Activated effector memory CD4-positive, alpha-beta T cell treated with anti-CD3 and anti-CD28 coated beads, Interleukin-2, amount 50 U/mL, for 16 hours (primary cell): ENCODE results near the gene LRRC47.

Experiments
- DNase-seq: peaks from one replicate; pipeline ENCODE4 v3.0.0-alpha.2; 2020

LRRC47 gene

DNA sequence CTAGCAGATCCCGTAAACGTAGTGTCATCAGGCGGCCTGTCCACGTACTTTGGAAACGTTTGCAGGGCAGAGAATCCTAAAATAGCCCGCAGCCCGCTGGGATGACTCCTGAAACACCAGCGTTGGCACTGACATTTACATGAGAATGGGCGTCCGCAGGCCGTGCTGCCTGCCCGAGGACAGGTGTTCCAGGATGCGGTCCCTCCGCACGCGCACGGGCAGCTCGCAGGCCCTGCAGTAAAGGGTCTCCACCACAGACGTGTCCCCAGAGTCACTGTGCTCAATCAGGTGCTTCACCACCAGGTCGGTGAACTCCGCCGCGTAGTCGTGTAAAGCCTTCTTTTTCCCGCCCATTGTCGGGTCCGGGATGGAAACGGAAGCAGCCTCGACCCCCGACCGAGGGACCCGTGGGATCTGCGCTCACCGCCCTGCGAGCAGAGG is 49.9 kb downstream of the LRRC47 start:
- DNase-seq = no peak

DNA sequence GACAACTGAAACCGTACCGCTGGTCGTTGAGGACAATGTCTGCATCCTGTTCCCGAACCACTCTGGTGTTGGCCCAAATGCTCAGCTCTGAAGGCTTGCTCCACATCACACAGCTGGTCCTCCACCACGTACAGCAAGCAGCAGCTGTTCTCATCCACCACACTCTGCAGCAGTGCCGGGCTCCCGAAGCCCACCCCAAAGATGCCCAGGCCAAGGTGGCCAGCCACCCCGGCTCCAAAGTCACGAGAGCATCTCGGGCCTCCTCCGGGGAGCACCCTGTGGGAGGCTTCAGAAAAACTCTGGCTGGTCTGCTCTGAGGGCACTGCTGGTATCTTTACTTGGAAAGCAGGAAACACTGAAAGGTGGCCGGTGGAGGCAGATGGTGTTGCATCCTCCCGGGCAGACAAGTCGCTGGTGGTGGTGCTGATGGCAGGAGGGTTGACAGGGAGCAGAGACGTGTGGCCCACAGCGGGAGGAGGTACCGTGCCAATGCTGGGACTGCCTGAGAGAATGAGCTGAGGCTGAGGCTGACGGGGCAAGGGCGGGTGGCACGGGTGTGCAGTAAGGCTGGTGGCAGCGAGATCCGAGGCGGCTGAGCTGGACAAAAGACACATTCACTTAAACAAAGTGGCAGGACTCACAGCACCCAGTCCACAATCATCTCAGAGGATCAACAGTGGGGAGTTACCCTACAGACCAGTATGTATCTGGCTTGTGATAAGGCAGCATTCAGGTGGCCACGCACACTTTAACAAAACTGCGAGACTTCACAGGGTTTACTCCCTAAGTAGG is 50.5 kb downstream of the LRRC47 start:
- DNase-seq = no peak

DNA sequence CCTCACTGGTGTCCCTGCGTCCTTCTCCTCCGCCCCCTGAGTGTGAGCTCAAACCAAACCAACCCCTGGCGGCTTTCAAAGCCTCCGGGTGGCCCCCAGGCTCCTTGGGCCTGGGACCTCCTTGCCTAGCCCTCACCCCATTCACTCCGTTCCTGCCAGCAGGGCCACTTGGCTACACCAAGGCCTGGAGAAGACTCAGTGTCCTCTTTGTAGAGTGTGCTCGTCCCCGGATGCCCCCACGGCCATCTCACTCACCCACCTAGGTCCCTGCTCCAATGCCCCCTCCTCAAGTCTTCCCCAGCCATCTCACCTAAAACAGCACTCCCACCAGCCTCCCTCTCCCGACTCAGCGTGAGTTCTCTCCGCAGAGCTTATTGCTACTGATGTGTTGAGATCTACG is 51.2 kb downstream of the LRRC47 start:
- DNase-seq = no peak

GRCh38 chr1:3744646-3745045 is 51.7 kb downstream of the LRRC47 start:
- no peak for DNase-seq

GRCh38 chr1:3743826-3744225 is 52.5 kb downstream of the LRRC47 start:
- no peak for DNase-seq

DNA sequence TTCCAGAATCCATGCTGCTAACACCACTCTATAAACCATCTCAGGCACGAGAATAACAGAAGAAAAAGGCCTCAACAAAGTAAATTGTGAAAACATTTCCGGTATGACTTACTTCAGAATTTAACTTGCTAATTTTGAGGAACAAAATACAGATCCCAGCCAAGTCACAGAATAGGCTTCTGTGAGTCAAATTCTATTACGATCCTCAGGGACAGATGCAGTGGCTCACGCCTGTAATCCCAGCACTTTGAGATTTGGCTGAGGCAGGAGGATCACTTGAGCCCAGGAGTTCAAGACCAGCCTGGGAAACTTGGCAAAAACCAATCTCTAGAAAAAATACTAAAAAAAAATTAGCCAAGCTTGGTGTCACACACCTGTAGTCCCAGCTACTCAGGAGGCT is 52.9 kb downstream of the LRRC47 start:
- DNase-seq = no peak

DNA sequence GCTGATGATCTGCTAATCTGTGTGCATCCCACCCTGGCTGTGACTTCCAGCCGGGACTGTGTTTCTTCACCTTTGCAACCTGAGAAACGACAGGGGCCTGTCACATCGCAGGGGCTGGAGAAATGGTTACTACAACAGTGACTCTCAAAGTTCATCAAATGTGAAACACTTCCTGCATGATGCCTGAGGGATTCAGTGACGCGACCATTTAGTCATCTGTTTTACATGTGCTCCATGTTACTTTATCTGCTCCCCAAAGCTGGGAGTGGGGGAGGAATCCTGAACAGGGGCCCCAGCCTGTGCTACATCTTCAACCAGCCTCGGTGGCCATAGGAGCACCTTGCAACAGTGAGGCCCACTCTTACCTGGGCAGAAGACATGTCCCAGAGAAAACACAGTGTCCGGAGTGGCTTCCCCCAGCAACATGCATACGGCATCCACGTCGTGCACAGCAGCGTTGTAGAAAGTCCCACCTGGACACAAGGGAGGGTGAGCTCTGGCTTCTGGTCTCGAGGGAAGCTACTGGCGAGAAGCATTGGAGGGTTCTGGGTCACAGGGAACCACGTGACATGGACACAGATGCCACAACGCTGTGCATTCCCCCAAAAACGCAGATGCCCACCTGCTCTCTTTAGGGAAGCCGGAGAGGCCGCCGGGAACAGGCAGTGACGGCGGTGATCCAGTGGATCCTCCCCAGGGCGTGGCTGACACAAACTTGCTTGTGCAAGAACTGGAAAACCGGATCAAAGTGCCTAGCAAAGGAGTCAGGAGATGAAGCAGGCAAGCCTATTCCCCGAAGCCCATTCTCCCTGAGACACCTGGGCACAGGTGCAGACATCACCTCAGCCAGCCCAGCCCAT is 53.6 kb downstream of the LRRC47 start:
- no peak for DNase-seq

- no peak for DNase-seq
Measured at GRCh38 chr1:3741566-3742438, 54.5 kb downstream of the LRRC47 start.

- DNase-seq = no peak
Measured at GRCh38 chr1:3740752-3741151, 55.5 kb downstream of the LRRC47 start.

DNA sequence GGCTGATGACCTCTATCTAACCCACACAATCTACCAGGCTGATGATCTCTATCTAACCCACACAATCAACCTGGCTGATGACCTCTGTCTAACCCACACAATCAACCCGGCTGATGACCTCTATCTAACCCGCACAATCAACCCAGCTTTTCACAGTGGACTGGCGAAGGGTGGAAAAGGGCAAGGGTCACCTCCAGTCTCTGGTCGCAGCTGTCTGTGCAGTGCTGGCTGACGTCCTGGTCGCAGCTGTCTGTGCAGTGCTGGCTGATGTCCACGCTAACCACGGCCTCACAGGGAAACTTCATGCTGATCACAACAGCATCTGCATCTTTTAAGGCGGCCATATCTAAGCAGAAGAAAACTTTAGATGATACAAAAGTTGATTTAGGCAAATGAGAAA is 56.3 kb downstream of the LRRC47 start:
- DNase-seq = no peak

- DNase-seq = no peak
Measured at GRCh38 chr1:3738943-3739342, 57.4 kb downstream of the LRRC47 start.

- DNase-seq = no peak
Measured at GRCh38 chr1:3736708-3737107, 59.6 kb downstream of the LRRC47 start.

- DNase-seq = no peak
Measured at GRCh38 chr1:3736131-3736561, 60.2 kb downstream of the LRRC47 start.

GRCh38 chr1:3735688-3736087 is 60.6 kb downstream of the LRRC47 start:
- no peak for DNase-seq

GRCh38 chr1:3735027-3735681 is 61.1 kb downstream of the LRRC47 start:
- no peak for DNase-seq

- no peak for DNase-seq
Measured at GRCh38 chr1:3734602-3735001, 61.7 kb downstream of the LRRC47 start.

DNA sequence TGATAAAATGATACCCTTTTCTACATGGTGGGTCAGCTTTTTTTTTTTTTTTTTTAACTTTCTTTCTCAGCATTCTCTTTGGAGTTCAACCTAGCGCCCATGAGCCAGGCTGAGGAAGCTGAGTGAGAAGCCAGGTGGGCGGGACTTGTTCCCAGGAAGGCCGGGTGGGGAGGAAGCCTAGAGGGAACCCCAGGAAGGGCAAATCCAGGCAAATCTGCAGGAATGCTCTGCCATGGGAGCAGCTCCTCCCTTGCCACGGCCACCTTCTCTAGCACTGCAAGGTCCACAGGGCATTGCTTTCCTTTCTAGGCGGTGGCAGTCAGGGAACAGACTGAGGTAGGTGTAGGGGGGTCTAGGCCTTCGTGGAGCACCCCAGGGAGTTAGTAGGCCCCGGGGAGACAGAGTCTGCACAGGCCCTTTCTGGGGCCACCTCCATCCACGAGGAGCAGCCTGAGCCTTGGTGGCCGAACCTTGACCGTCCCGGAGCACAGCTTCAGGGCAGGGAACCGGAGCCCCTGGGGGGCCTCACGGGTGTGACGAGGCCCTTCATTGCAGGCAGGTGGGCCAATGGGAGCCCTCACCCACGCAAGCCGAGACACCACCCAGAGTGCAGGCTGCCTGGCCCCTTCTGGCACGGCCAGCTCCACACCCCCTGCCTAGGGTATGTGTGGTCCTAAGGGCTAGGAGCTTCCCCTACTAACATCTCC is 62.3 kb downstream of the LRRC47 start:
- DNase-seq = no peak

DNA sequence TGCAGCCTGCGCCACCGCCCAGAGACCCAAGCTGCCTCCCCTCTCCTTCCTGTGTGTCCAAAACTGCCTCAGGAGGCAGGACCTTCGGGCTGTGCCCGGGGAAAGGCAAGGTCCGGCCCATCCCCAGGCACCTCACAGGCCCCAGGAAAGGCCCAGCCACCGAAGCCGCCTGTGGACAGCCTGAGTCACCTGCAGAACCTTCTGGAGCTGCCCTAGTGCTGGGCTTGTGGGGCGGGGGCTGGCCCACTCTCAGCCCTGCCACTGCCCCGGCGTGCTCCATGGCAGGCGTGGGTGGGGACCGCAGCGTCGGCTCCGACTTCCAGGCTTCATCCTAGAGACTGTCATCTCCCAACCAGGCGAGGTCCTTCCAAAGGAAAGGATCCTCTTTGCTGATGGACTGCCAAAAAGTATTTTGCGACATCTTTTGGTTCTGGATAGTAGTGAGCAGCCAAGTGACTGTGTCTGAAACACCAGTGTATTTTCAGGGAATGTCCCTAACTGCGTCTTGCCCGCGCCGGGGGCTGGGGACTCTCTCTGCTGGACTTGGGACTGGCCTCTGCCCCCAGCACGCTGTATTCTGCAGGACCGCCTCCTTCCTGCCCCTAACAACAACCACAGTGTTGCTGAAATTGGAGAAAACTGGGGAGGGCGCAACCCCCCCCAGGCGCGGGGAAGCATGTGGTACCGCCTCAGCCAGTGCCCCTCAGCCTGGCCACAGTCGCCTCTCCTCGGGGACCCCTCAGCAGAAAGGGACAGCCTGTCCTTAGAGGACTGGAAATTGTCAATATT is 63.0 kb downstream of the LRRC47 start:
- DNase-seq = no peak

GRCh38 chr1:3732434-3733093 is 63.7 kb downstream of the LRRC47 start:
- no peak for DNase-seq
